Endometrial microvascular endothelial cells (primary cell): ENCODE measurements around the gene TARP. TPM values are rescaled to one million over a fixed set of nuclear protein-coding genes. Genes with fewer than 3 reads are reported as not detected.

ENCODE experiments used
- in situ Hi-C: cut with HindIII; loops from 2 replicates; pipeline ENCODE4 v1.10.0; 2017; ENCODE audit warnings: low sequenced_read_pairs, low pct_unique_long_range_greater_than_20kb; ENCODE audit errors: inconsistent ontology term
- total RNA-seq: library from RNA; depleted of rRNA; stranded (reverse); fragments of >200 nt; gene quantifications from one replicate; pipeline ENCODE4 v1.2.3, GENCODE V29; 2015; ENCODE audit errors: inconsistent ontology term

Gene TARP

DNA sequence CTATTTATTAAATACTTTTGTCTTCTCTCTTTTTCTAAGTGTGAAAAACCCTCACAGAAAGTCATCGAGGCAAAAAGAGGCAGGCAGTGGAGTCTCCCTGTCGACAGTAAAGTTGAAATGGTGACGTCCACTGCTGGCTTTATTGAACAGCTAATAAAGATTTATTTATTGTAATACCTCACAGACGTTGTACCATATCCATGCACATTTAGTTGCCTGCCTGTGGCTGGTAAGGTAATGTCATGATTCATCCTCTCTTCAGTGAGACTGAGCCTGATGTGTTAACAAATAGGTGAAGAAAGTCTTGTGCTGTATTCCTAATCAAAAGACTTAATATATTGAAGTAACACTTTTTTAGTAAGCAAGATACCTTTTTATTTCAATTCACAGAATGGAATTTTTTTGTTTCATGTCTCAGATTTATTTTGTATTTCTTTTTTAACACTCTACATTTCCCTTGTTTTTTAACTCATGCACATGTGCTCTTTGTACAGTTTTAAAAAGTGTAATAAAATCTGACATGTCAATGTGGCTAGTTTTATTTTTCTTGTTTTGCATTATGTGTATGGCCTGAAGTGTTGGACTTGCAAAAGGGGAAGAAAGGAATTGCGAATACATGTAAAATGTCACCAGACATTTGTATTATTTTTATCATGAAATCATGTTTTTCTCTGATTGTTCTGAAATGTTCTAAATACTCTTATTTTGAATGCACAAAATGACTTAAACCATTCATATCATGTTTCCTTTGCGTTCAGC lies 43.4 kb downstream of the TARP start:
- in situ Hi-C loops = no loop called here

DNA sequence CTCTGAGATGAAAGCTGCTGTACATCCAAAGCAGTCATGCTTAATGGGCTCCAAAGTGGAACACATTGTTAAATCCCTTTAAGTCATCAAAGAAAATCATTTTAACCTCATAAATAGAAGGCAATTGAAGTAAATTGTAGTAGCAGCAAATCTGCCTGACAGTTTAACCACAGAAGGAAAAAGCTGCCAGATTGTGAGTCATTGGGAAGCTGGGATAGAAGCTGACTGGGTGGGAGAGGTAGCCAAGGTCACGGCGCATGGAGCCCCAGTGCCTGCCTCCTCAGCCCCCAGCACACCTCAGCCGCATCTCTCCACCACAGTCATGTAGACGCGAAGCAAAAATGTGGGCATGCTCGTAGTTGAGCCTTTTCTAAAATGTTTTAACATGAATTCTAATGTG lies 44.0 kb downstream of the TARP start:
- in situ Hi-C loops = no loop called here

DNA sequence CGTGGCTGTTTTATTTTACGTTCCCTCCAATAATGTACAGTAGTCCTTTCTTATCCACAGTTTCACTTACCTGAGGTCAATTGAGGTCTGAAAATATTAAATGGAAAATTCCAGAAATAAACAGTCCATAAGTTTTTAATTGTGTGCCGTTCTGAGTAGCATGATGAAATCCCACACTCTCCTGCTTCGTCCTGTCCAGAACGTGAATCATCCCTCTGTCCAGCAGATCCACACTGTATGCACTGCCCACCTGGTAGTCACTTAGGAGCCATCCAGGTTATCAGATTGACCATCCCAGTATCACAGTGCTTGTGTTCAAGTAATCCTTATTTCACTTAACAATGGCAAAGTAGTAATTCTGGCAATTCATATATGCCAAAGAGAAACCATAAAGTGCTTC lies 49.0 kb downstream of the TARP start:
- in situ Hi-C loops = no loop called here

GRCh38 chr7:38223306-38223705 lies 50.1 kb downstream of the TARP start:
- in situ Hi-C loops = no loop called here

GRCh38 chr7:38222481-38223096 lies 50.8 kb downstream of the TARP start:
- in situ Hi-C loops = no loop called here

DNA sequence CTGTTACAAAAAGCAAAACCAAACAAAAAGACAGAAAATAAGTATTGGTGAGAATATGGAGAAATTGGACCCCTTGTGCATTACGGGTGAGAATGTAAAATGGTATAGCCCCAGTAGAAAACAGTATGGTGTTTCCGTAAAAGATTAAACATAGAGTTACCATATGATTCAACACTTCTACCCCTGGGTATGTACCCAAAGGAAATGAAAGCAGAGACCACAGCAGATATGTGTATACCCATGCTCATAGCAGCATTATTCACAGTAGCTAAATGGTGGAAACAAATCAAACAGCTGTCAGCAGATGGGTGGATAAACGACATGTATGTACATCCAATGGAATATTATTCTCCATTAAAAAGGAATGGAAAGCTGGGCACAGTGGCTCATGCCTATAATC lies 53.0 kb downstream of the TARP start:
- in situ Hi-C loops = no loop called here

DNA sequence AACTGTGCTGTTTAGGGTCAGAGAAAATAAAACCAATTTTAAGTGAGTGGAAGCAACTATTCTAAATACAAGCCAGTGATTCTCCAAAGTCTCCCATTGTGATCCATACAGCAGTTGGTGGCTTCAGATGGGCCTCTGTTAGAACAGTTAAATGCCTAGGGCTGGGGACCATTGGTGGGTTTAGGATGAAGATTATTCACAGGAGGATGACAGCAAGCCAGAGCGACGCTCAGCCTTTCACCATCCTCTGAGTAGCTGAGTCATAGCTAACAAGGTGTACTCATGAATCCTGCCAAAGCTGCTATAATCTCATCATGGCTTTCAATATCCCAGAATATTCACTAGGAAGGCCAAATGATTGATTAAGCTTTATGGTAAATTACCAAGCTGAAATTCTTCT lies 55.8 kb downstream of the TARP start:
- in situ Hi-C loops = no loop called here

DNA sequence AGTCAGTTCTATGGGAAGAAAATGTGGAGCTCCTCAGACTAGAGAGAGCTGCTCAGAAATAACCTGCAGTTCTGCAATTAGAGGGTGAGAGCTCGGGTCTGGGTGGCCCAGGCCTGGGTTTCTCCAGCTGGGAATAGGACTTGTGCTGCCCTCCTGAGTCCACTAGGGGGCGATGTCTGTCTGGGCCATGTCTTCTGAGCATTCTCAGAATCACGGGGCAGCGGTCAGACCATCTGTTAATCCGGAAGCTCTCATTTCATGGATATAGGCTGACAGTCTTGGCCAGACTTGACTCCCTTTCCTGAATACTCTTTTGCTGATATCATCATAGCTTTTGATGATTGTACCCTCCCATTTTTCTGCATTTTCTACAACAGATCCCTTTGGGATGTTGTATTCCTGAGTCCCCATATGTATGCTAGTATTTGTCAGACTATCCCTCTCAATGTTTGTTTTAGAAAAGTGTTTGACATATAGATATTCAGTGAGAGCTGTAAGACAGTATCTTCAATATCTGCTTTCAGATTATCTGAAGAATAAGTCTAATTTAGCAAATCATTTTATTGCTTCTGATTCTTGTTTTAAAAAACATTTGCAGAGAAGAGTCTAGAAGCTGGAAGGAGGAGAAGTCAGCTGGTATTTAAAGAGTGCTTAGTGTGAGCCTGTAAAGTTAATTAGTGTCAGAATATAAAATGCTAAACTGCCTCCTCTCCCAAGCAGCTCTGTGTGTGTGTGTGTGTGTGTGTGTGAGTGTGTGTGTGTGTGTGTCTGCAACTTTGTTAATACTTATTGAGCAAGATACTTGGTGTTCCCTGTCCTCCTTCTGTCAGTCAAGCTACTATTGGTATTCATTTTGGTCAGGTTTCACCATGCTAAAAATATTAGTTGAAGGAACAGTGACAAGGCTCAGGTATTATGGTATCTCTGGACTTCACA lies 57.4 kb downstream of the TARP start:
- in situ Hi-C loops = no loop called here

DNA sequence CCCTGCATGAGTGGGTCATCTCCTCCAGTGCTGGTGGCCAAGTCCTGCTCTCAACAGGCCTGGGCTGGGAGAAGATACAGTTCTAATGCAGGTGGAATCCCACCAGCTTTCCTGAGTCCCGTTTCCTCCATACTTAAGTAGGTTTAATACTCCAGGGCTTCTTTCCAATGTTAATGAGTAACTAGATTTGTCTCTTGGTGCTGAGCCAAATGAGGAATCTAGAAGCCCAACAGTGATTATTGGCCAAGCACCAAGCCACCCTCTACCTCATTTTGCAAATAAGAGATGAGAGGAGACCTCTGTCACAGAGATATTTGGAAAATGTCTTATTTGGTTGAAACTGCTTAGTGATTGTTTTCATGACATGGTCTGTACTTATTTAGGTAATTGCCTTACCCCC lies 58.3 kb downstream of the TARP start:
- in situ Hi-C loops = no loop called here

DNA sequence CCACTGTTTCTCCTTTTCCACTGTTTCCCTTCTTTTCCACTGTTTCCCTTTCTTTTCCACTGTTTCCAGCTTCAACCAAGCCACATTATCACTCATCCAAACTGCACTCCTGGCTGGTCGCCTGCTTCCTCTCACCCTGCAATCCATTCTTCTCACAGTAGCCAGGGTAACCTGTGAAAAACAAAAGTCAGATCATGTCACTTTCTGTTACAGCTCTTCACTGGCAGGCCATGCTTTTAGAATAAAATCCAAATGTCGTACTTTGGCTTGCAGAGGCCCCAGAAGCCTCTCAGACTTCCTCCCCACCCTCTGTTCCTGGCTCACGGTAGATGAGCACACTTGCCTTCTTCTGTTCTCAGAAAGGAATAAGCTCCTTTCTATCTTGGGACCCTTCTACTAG lies 61.5 kb downstream of the TARP start:
- in situ Hi-C loops = no loop called here

- in situ Hi-C loops = no loop called here
Observed at GRCh38 chr7:38211486-38211885, 62.0 kb downstream of the TARP start.

Other genes starting within 250 kb of the TARP start
- 96.7 TPM for gene STARD3NL, start 95.4 kb downstream of the TARP start, total RNA-seq